OCI-M1 (cell line): ENCODE results near the gene CADPS.

Experiments
- DNase-seq: peaks from one replicate; lab custom pipeline; 2025; lab: John Stamatoyannopoulos, UW

CADPS gene

DNA sequence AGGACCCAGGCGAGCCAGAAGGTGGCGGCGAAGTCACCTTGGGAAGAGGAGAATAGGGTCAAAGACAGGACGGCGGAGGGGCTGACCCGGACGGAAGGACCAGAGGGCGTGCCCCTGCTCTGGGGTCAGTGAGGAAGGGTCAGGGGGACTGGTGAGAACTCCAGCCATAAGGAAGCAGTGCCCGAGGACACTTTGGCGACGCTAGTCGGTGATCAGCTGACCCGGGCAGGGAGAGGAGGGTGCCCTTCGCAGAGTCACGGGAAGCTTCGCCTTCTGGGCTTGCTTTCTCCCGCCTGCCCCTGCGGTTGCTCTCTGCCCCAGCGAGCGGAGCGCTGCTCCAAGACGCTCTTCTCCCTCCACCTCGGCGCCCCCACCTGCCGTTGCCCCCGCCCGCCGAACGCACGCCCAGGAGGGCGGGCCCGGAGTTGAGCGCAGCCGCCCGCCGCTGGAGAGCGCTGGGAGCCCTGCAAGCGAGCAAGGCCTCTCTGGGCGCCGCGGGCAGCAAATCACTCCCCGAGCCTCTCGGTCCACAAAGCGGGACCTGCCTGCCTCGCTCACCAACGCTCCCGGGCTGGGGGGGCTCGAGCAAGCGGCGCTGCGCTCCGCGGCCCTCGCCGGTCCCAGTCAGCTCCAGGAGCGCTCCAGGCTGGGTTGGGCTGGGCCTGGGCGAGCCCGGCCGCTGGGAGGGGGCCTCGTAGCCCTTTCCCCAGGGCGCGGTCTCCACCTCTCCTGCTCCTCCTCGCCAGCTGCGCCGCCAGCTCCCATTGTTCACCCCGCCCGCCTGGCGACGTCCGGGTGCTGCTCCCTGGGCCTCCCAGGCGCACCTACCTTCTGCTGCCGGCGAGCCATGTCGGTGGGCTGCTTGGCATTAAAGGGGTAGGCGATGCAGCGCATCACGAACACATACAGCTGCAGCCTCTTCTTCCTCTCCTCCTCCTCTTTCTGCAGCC, 1.2 kb downstream of the CADPS start:
- DNase-seq, result no peak

DNA sequence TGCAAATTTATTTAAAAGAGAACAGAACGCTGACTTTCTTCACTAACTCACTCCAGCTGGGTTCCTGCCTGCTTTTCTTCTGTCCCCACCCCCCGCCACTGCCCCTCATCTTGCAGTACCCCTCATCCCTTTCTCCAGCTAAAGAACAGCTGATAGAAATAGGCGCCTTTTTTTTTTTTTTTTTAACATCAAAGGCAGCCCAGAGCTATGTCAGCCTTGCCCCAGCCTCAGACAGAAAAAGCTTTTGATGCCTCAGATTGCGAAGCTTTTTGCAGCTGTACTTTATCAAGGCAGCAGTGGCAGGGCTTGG, 1.8 kb downstream of the CADPS start:
- no peak for DNase-seq

DNA sequence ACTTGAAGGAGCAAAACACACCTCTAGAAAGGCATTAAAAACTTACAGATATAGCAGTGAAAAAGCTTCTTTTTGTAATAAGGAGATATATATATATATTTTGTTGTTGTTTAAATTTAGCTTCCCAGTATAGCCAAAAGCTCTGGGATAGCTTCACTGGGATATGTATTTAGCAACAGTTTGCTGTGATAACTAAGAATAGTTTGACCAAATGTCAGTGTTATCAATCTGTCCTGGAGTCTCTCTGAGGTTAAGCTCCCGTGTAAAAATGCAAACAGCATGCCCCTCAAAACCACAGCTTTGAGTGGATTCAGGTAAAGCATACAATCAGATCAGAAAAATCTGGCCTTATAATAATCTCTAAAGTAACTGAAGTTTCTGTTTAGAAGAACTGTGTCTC, 2.9 kb downstream of the CADPS start:
- no peak for DNase-seq

DNA sequence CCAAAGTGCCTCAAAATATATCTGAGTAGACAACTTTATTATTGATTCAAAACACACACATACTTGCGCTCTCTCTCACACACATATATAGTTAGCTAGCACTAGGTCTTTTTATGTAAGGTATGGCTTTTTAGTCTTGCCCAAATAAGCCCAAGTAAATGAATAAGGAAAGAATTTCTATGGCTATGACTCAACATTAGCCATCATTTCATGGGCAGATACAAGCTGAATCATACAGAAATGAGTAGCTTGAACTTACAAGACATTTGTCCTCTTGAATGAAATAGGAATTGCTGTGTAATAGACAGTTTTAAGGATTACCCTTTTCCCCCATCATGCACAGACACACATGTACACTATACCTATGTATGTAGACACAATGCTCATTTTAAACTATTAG, 4.9 kb downstream of the CADPS start:
- DNase-seq, result no peak

DNA sequence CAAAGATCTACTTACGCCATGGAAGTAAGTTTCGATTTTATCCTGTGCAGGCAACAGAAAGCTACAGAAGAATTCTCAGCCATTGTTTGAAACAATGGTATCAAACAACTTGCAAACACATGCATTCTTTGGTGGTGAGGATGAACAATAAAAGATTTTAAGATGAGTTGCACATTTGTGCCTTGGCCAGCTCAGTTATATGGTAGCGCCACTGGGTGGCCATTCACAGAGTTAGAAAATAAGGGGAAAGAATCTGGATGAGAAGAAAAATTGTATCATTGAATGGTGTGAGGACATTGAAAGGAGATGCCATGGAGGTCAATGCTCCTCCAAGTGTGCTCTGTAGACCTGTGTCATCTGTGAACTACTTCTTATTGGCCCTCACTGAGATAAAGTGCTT, 11.6 kb downstream of the CADPS start:
- no peak for DNase-seq

DNA sequence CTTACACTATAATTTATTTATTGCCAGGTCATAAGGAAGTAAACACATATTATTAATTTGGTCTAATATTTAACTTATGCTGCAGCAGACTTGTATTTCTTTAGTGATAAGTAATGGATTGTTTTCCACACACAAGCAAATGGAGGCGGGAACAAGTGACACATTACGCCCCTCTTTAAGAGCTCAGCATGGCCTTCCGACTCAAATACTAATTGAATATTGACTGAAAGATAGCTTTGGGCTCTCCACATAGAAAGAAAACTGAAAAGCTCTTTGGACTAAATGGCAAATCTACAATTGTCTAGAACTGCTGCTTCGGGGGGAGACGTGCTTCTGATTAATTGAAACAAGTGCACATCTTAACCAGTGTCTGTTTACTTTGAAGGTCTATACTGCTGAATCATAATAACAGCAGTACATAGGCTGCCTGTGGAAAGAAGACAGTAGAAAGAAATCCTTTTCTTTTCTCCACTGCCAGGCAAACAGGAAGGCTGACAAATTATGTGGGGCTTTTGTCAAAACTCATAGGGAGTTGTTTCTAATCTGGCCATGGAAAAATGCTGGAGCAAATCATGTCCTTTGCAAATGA, 15.9 kb downstream of the CADPS start:
- DNase-seq, result no peak

DNA sequence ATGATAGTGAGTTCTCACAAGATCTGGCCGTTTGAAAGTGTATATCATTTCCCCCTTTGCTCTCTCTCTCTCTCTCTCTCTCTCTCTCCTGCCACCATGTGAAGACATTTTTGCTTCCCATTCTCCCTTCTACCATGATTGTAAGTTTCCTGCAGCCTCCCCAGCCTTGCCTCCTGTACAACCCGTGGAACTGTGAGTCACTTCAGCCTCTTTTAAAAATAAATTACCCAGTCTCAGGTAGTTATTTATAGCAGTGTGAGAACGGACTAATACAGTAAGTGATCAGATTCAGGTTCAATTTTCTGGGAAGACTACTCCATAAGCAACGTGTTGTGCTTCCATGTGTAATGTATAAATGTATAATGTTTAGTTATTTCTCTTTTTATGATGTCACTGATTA, 29.2 kb downstream of the CADPS start:
- DNase-seq, result no peak

DNA sequence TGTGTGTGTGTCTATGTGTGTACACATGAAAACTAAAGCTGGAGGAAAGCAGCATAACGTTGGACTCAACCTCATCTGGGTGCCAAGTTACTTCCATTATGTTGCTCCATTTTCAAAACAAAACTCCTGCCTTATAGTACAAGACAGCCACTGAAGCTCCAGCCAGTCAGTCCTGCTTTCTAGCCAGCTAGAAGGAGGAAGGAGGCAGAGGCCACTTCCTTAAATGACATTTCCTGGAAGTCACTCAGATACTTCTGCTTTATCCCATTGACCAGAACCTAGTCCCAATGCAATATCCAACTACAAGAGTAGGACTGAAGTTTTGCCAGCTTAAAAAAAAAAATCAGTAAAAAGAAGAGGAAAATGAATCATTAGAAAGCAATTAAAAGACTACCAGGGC, 31.7 kb downstream of the CADPS start:
- peak; percentile 19 for DNase-seq

DNA sequence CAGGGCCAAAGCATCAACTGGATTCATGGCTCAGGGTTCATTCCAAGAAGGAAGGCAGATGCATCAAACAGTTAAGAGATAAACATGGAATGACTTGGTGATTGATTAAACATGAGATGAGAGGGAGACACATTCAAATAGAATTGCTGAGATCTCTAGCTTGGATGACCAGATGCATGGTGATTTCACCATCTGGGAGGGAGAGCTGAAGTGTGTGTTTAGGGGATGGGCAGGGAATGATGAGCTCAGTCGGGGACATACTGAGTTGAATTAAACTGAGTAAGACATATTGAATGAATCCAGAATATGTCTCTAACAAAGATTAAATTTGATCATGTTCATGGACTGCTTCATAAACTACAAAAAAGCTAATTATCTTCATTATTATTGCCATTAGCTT, 35.5 kb downstream of the CADPS start:
- no peak for DNase-seq

DNA sequence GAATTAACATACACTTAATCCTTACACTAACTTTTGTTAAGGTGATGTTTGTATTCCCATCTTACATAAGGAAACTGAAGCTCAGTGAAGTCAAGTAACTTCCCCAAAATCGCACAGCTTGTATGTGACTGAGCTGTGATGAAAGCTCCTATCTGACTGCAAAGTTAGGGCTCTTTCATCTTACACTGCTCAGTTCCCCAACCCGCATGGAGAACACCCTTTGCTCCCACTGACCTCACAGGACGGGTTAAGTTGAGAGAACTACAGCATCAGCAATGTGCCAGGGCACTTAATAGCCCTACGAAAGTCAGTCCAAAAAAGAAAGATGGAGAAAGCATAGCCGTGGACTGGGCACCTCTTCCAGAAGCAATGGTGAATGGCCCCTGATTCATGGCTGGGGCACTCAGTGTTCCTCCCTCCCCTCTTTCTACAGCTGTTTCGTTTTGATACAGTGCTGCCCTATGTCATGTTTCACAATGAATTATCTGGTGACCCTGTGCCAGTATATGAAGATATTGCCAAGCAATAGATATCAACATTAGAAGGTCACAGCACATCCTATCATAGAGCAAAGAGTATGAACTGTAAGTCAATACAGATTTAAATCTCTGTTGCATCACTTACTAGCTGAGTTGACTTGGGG, 38.0 kb downstream of the CADPS start:
- DNase-seq, result no peak

DNA sequence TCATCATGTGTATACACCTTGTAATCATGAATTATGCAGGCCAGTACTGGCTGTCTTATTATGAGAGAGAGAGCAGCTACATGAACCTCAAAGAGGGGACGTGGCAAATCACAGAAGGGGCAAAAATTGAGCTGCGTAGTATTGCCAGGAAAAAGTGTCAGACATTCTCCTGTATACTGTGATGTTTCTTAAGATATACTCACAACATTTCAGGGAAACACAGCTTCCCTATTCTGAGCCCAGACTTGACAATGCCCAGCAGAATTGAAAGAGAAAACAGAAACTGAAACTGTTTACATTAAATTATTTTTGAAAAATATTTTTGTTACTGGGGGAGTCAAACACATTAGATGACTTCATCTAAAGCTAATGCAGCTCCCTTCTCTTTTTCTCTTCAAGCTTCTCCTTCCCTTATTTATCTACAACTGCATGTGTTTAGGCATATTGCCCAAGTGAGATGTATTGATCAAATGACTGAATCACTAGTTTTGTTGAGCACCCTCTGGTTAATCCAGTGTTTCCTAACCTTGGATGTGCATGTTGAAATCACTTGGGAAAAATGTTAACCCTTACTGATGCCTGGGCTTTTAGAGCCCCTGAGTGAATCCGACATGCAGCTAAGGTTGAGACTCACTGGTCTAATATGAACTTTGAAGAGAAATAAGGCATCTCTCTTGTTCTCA, 39.5 kb downstream of the CADPS start:
- DNase-seq, result peak; percentile 64

DNA sequence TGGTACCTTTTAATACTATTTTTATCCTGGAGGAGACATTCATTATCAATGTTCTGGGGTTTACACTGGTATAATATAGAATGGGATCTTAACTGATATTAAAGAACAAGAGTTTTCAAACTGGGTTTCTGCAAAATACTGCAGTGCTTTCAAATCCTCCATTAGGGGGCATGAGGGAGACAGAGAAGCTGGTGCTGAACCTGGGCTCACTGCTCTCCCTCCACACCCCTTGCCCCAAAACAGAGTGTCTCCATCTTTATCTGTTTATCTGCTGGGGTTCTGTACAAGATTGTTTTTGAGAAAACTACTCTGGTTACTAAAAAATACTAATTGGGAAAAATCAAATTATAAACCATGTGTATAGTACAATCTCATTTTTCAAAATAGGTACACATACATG, 41.7 kb downstream of the CADPS start:
- DNase-seq, result peak; percentile 9

DNA sequence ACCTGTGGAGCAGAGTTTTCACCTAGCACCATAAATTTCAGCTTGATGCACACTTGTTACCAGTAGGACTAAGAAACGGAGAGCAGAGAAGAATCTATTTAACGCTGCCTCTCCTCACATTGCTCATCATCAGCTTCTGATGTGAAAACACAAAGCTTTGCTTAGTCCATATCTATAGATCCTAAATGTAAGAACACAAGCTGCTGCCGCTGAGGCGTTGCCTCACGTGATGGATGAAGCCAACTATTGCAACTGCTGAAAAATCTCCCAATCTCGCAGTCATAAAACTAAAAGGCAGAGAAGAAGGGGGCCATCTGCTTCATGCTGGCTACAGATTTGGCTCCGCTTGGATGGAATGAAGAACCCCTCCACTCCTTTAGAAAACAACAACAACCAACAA, 42.7 kb downstream of the CADPS start:
- DNase-seq, result no peak

DNA sequence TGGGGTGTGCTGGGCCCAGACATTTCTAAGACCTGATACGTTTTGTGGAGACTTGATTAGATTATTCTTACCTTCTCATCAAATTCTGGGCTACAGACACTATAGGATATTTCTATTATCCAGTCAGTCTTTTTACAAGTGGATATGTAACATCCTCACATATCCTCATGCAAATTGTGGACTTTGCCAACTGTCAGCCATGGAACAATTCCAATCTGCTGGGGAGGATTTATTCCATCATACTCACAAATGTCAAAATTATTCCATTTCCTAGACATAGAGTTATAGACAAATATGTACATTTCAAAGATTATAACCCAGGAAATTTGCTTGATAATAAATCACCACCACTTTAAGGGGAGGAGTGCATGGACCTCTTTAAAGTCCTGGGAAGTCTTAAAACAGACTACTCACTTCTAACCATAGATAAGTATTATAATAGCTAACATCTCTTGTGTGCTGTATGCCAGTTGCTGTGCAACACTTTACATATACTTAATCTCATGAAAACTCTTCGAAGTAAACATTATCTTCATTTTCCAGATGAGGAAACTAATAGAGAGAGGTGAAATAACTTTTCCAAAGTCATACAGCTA, 44.4 kb downstream of the CADPS start:
- no peak for DNase-seq

DNA sequence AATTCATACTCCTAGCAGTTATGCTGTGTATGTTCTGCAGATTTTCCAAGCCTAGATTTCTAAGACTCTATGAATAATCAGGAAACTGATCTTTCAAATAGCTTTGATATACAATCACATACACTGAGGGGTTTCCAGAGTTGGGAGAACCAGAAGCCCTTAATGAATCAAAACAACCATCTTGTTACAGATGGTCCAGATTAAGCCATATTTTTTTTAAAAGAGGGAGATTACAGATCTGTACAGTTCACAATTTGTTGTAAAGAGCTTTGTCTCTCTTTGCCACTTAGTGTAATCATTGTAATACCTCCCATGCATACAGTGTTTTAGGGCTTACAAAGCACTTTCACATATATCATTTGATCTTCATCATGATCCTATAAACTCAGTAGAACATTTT, 47.7 kb downstream of the CADPS start:
- no peak for DNase-seq

DNA sequence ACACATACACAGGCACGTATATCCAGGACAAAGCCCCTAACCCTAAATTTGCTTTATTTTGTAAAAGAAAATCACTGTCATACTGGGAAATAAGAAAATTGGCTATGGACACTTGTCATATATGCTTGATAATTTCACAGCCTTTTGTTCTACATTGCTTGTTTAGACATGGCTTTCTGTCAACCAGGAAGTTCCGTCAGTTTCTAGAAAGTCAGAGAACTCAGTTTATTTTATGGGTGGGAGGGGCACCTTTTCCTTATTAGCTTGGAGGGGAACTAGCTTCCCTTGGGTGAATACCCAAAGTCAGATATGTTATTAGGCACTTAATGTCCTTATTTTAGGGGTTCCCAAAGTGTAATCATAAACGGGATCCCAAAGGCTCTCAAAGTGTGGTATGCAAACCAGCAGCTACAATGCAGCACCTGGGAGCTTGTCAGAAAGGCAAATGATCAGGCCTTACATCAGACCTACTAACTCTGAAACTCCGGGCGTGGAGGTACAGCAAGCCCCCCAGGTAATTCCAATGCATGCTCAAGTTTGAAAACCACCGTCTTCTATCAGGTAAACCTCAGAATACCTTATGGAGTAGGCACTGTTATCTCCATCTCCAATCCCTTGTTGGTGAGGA, 50.1 kb downstream of the CADPS start:
- DNase-seq, result no peak

DNA sequence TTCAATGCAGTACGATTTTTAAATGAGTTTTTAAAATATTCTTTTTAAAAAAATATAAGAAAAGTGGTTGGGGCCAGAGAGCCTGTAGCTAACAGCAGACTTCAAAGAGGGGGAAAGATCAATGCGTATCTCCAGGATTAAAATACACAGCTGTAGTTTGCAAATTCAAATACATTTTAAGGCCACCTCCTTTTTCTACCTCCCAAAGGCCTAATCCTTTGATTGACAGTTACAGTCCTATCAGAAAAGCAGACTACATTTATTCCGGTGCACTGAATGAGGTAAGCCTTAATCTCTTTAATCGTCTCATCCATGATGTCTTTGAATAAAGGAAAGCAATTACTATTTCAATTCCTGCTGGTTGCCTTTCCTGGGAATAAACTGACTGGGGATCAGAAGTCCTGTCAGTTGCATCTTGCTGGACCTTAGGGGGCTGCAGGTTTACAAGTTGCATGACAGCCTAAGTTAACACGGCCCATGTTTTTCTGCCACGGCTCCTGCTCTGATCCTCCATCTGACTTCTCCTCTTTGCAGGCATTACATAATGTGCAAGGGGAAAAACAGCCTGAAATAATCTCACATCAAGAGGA, 51.7 kb downstream of the CADPS start:
- no peak for DNase-seq

DNA sequence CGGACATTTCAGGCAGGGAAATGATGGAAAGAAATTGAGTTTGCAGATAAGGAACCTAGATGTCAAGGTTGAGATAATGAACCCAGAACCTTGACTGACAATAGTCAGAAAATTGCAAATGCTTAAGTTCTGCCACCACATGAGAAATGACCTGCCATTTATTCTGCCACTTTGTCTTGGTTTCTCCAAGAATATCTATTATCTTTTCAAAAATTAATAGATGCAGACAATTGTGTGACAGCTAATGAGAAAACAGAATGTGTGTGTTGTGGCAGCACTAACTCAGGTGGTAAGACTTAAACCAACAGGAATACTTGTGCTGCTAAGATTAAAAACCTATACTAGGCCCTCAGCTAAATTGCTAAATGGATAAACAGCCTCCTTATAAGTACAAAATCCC, 52.3 kb downstream of the CADPS start:
- DNase-seq, result no peak

DNA sequence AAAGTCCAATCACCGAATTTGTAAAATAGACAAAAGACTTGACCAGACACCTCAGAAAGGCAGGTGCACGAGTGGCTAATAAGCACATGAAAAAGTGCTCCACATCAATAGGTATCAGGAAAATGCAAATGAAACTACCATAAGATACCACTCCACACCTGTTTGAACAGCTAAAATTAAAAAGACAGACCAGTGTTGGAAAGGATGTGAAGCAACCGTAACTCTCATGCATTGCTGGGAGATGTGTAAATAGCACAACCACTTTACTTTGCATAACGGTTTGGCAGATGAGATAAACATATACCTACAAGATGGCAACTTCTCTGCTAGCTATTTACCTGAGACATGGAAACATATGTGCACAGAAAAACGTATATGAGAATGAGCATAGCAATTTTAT, 56.9 kb downstream of the CADPS start:
- no peak for DNase-seq

DNA sequence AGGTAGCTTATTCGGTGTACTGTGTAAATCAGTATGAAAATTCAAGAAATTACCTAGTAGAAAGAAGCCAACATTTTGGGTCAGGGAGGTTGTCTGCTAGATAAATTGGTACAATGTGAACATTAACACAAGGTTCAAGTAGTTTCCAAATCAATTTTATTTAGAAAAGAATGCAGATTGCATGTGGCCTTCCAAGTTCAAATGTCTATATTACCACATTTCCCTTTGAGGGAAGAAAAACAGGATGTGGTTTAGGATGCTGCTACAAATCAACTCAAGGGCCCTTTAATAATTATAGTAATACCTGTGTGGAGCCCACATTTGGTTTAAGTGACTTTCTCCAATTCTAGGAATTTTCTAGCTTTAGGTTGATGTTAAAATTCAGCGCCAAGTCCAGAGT, 57.5 kb downstream of the CADPS start:
- DNase-seq, result no peak

DNA sequence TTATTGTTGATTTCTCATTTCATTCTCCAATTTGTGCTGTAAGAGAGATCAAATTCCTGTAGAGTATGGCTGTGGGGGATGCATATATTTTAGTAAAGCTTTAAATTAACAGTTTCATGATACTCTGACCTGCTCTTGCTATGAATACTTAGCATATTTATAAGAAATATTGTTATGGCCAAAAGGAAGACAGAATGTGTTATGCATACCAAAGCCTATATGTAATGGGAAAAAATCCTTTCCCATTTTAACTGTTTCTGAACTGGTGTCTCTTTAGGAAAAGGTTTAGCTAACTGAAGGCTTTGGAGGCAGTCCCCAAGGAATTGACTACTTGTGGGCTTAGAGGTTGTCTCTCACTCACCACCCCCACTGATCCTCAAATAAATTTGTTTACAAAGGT, 59.2 kb downstream of the CADPS start:
- DNase-seq, result no peak

DNA sequence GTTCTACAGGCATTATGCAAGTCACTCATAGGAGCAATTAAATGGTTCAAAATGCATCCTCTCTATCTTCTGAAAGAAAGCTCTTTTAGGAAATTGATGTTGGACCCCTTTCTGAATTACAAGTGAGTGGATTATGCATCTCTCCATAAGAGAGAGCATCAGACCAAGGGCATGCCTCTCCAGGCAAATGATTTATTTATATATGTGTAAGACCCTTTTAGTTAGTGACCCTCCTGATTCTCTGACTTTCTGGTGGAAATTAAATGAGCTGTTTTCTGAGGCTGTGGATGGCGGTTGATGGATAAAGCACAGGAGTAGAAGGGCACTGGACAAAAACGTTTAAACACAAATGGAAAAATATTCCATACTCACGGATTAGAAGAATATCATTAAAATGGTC, 62.6 kb downstream of the CADPS start:
- DNase-seq, result no peak
